ENCODE data around the gene TASP1. TPM values are rescaled to one million over a fixed set of nuclear protein-coding genes. Genes with fewer than 3 reads are reported as not detected.

Gene TASP1
- total RNA-seq, 2 experiments from 2014 or later, result 10.7 to 11.3 TPM

- no peak overlapping the region for H3K27ac Mint-ChIP-seq
- no peak overlapping the region for H3K4me3 Mint-ChIP-seq
- Histone ChIP-seq H3K36me3 (ENCODE audit: insufficient read depth, low read length) (no peaks in the 10 kb centered on the region), H3K4me1 (ENCODE audit: insufficient read depth, low read length) (no peaks in the 10 kb centered on the region), H3K4me3 (ENCODE audit: low read length) (no peak overlapping the region), H3K27me3 (ENCODE audit: control insufficient read depth in 1 of 2, insufficient read depth in 2 of 2, low read length in 2 of 2) (peaks cover 0 to 4% of the 10 kb centered on the region in 2 experiments), H3K27ac (ENCODE audit: low read depth in 1 of 2, low read length in 2 of 2) (no peak overlapping the region), H3K9me3 (ENCODE audit: control insufficient read depth in 1 of 2, insufficient read depth in 1 of 2, low read length in 2 of 2) (no peaks in the 10 kb centered on the region)
- no peaks in the 10 kb centered on the region for H3K9me3 Mint-ChIP-seq
- TF ChIP-seq, protein P1, sequence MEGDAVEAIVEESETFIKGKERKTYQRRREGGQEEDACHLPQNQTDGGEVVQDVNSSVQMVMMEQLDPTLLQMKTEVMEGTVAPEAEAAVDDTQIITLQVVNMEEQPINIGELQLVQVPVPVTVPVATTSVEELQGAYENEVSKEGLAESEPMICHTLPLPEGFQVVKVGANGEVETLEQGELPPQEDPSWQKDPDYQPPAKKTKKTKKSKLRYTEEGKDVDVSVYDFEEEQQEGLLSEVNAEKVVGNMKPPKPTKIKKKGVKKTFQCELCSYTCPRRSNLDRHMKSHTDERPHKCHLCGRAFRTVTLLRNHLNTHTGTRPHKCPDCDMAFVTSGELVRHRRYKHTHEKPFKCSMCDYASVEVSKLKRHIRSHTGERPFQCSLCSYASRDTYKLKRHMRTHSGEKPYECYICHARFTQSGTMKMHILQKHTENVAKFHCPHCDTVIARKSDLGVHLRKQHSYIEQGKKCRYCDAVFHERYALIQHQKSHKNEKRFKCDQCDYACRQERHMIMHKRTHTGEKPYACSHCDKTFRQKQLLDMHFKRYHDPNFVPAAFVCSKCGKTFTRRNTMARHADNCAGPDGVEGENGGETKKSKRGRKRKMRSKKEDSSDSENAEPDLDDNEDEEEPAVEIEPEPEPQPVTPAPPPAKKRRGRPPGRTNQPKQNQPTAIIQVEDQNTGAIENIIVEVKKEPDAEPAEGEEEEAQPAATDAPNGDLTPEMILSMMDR (IDR thresholded peaks at IDR 0.05), result no peak
- DNase-seq (no peak), ATAC-seq (ENCODE audit: poor library complexity) (no peak)
- ChIA-PET POLR2A (no interaction called here), CTCF (no interaction called here)
- H3K4me1 Mint-ChIP-seq (ENCODE audit: low read depth), result no peaks in the 10 kb centered on the region
- H3K36me3 Mint-ChIP-seq (ENCODE audit: low read depth), result no peaks in the 10 kb centered on the region
- intact Hi-C loops (cut with DNase I, micrococcal nuclease), result no loop called here
- H3K27me3 Mint-ChIP-seq, result peaks cover 27% of the 10 kb centered on the region
Observed at GRCh38 chr20:13672690-13673089, 34.0 kb upstream of the TASP1 start.

DNA sequence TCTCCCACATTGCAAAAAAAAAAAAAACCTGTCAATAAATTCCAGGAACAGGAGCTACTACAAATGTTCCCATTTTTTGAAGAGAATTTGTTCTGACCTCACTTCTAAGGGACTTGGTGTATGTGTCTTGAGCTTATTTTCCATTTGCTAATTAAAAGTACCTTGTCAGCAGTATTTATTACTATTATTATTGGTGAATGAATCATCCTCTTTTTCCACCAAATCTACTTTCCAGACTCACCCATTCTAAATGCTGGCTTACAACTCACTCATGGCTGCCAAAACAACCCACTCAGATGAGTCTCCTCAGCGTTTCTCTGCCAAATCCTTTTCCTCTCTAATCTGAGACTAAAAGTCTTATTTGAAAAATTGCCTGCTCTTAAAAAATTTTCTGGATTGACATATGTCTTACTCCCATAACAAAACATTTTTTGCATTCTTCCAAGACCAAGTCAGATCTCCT, 33.2 kb upstream of the TASP1 start:
- no peaks in the 10 kb centered on the region for H3K36me3 Mint-ChIP-seq (ENCODE audit: low read depth)
- H3K27ac Mint-ChIP-seq, result no peak overlapping the region
- intact Hi-C loops (cut with DNase I, micrococcal nuclease), result no loop called here
- CTCF ChIA-PET, result no interaction called here
- no peak overlapping the region for H3K4me3 Mint-ChIP-seq
- ATAC-seq (ENCODE audit: poor library complexity), result no peak
- H3K4me1 ChIP-seq (ENCODE audit: insufficient read depth, low read length), result no peaks in the 10 kb centered on the region
- no peak overlapping the region for H3K27ac ChIP-seq (ENCODE audit: low read depth in 1 of 2, low read length in 2 of 2)
- no peaks in the 10 kb centered on the region for H3K36me3 ChIP-seq (ENCODE audit: insufficient read depth, low read length)
- no peaks in the 10 kb centered on the region for H3K4me1 Mint-ChIP-seq (ENCODE audit: low read depth)
- no peak for DNase-seq
- TF ChIP-seq, protein P1 (IDR thresholded peaks at IDR 0.05), result no peak
- H3K9me3 ChIP-seq (ENCODE audit: control insufficient read depth in 1 of 2, insufficient read depth in 1 of 2, low read length in 2 of 2), result no peaks in the 10 kb centered on the region
- H3K27me3 Mint-ChIP-seq, result peaks cover 27% of the 10 kb centered on the region
- H3K4me3 ChIP-seq (ENCODE audit: low read length), result no peak overlapping the region
- H3K9me3 Mint-ChIP-seq, result no peaks in the 10 kb centered on the region
- H3K27me3 ChIP-seq (ENCODE audit: control insufficient read depth in 1 of 2, insufficient read depth in 2 of 2, low read length in 2 of 2), result peaks cover 0 to 4% of the 10 kb centered on the region in 2 experiments
- POLR2A ChIA-PET, result no interaction called here

DNA sequence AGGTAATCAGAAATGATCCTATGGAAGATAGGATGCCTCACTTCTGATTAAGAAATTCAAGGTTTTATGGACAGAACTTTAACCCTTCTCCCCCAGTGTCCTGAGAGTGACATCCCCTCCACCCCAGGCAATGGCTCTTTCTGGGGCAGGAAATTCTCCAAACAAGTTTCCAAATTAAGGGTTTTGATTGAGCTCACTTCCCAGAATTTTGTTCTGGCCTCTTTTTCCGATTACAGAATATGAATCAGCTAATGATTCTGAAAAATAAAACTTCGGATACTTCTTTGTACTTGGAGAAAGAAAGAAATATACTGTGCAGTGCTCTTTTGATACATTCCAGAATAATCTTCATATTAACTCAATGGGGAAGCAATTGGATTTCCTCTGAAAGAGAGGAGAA, 32.8 kb upstream of the TASP1 start:
- TF ChIP-seq, protein P1 (IDR thresholded peaks at IDR 0.05), result no peak
- H3K4me3 ChIP-seq (ENCODE audit: low read length), result no peak overlapping the region
- no peak overlapping the region for H3K4me3 Mint-ChIP-seq
- no peaks in the 10 kb centered on the region for H3K9me3 ChIP-seq (ENCODE audit: control insufficient read depth in 1 of 2, insufficient read depth in 1 of 2, low read length in 2 of 2)
- H3K36me3 Mint-ChIP-seq (ENCODE audit: low read depth), result no peaks in the 10 kb centered on the region
- H3K4me1 Mint-ChIP-seq (ENCODE audit: low read depth), result no peaks in the 10 kb centered on the region
- CTCF ChIA-PET, result no interaction called here
- H3K9me3 Mint-ChIP-seq, result no peaks in the 10 kb centered on the region
- H3K27me3 ChIP-seq (ENCODE audit: control insufficient read depth in 1 of 2, insufficient read depth in 2 of 2, low read length in 2 of 2), result peaks cover 0 to 4% of the 10 kb centered on the region in 2 experiments
- DNase-seq, result no peak
- no peak for ATAC-seq (ENCODE audit: poor library complexity)
- no peak overlapping the region for H3K27ac Mint-ChIP-seq
- POLR2A ChIA-PET, result no interaction called here
- H3K27me3 Mint-ChIP-seq, result peaks cover 27% of the 10 kb centered on the region
- H3K27ac ChIP-seq (ENCODE audit: low read depth in 1 of 2, low read length in 2 of 2), result no peak overlapping the region
- intact Hi-C loops (cut with DNase I, micrococcal nuclease), result no loop called here
- H3K4me1 ChIP-seq (ENCODE audit: insufficient read depth, low read length), result no peaks in the 10 kb centered on the region
- H3K36me3 ChIP-seq (ENCODE audit: insufficient read depth, low read length), result no peaks in the 10 kb centered on the region
